ENCODE data around the gene MAP7. TPM values are rescaled to one million over a fixed set of nuclear protein-coding genes. Genes with fewer than 3 reads are reported as not detected.
"Not testable (repeated sequence)": the region's sequence is repeated elsewhere in the genome, so short reads cannot be mapped to it uniquely, and the experiment has no call there.

MAP7 gene
- total RNA-seq, 2 donors from 2014 or later: 19.7 to 28.7 TPM

DNA sequence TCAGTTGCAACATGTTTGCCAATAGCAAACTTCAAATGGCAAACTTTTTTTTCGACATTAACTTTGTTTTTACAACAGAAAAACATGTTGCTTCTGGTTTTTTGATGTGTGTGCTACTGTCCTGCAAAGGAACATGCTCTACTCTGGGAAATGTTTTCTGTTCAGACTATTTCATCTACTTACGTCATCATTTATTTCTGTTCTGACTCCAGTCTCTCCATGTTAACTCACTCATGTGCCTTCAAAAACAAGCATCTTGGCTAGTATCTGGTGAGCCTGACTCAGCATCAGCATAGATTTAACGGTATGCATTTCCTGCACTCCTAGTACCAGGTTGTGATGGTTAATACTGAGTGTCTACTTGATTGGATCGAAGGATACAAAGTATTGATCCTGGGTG, 36.1 kb upstream of the MAP7 start:
- Histone ChIP-seq H3K4me1 (peaks cover 6% of the 10 kb centered on the region), H3K27ac (no peak overlapping the region), H3K36me3 (replicated peaks in 1 of 2; ENCODE audit: insufficient read depth in 1 of 2, low read depth in 2 of 2) (peaks cover 0 to 16% of the 10 kb centered on the region in 2 donors), H3K4me3 (no peak overlapping the region), H3K9me3 (no peaks in the 10 kb centered on the region), H3K27me3 (no peaks in the 10 kb centered on the region)
- no peak for TF ChIP-seq POLR2A (IDR thresholded peaks at IDR 0.05)
- TF ChIP-seq, protein P1, sequence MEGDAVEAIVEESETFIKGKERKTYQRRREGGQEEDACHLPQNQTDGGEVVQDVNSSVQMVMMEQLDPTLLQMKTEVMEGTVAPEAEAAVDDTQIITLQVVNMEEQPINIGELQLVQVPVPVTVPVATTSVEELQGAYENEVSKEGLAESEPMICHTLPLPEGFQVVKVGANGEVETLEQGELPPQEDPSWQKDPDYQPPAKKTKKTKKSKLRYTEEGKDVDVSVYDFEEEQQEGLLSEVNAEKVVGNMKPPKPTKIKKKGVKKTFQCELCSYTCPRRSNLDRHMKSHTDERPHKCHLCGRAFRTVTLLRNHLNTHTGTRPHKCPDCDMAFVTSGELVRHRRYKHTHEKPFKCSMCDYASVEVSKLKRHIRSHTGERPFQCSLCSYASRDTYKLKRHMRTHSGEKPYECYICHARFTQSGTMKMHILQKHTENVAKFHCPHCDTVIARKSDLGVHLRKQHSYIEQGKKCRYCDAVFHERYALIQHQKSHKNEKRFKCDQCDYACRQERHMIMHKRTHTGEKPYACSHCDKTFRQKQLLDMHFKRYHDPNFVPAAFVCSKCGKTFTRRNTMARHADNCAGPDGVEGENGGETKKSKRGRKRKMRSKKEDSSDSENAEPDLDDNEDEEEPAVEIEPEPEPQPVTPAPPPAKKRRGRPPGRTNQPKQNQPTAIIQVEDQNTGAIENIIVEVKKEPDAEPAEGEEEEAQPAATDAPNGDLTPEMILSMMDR (IDR thresholded peaks at IDR 0.05): no peak
- ATAC-seq: peak; percentile 41
- intact Hi-C loops (cut with DNase I): no loop called here
- 65 to 68% methylated on average over 4 of the region's 4 CpGs for WGBS, 2 donors
- no peak for DNase-seq

DNA sequence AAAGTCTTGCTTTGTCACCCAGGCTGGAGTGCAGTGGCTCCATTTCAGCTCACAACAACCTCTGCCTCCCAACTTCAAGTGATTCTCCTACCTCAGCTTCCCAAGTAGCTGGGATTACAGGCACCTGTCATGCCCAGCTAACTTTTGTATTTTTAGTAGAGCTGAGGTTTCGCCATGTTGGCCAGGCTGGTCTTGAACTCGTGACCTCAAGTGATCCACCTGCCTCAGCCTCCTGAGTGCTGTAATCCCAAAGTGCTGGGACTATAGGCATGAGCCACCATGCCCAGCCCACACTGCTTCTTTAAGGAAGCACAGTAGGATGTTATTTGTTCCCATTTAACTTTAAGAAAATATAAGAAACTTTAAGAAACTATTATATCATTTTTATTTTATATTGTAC, 35.3 kb upstream of the MAP7 start:
- peaks cover 0 to 12% of the 10 kb centered on the region in 2 donors for H3K36me3 ChIP-seq (replicated peaks in 1 of 2; ENCODE audit: insufficient read depth in 1 of 2, low read depth in 2 of 2)
- H3K27ac ChIP-seq; ATAC-seq; intact Hi-C loops (cut with DNase I); H3K27me3 ChIP-seq; H3K4me1 ChIP-seq; H3K4me3 ChIP-seq; DNase-seq; H3K9me3 ChIP-seq: not testable (repeated sequence)
- whole genome bisulfite sequencing, 2 donors: 87 to 97% methylated on average over 2 of the region's 2 CpGs

DNA sequence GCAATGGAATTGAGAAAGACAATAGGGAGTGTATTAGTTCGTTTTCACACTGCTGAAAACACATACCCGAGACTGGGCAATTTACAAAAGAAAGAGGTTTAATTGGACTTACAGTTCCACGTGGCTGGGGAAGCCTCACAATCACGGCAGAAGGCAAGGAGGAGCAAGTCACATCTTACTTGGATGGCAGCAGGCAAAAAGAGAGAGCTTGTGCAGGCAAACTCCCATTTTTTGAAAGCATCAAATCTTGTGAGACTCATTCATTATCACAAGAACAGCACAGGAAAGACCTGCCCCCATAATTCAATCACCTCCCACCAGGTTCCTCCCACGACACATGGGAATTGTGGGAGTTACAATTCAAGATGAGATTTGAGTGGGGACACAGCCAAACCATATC, 34.1 kb upstream of the MAP7 start:
- H3K4me1 ChIP-seq; H3K9me3 ChIP-seq; H3K4me3 ChIP-seq; ATAC-seq; DNase-seq; H3K27me3 ChIP-seq; intact Hi-C loops (cut with DNase I): not testable (repeated sequence)
- WGBS, 2 donors: 92 to 96% methylated on average over 5 of the region's 5 CpGs
- Histone ChIP-seq H3K27ac (peak overlapping the region in 1 of 4 donors; percentile 60), H3K36me3 (replicated peaks in 1 of 2; ENCODE audit: insufficient read depth in 1 of 2, low read depth in 2 of 2) (peaks cover 0 to 19% of the 10 kb centered on the region in 2 donors)

DNA sequence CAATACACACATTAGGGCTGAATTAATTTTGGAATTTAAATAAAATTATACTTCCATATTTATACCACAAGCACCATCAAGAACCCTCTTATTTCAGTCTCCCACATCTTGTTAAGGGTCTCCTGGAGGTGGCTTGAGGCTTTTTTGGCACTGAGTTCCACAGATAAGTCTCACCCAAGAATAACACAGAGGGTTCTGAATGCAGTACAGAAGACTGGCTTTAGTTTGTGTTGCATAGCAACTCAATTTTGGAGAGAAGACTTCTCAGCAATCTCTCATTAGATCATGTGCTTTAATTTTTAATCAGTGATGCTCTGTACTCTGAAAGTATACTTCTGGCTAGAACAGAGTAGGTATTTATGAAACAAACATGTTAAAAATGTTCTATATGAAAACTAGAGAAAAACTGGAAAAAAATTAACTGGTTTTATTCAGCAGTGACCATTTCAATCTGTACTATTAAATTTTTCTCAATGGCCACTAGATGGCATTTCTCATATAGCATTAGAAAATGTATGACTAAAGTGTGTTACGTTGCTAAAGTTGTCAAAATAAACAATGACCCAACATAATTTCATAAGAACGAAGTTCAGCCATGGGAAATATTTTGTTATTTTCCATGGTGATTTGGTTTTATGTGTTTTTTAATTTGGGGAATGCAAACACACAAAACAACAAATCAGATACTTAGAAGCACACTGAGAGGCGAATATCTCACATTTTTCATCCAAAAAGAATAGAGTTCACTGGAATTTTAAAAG, 32.7 kb upstream of the MAP7 start:
- ATAC-seq (peak; percentile 76), DNase-seq (no peak)
- peak overlapping the region in 2 of 4 donors; percentile 31 to 60 for H3K27ac ChIP-seq
- 32 to 34% methylated on average over 3 of the region's 3 CpGs for WGBS, 2 donors
- TF ChIP-seq, protein P1 (IDR thresholded peaks at IDR 0.05): peak in 6 of 7 experiments; percentile 32 to 67 (median 60)
- no peak for TF ChIP-seq POLR2A (IDR thresholded peaks at IDR 0.05)
- H3K4me1 ChIP-seq: peaks cover 6% of the 10 kb centered on the region
- intact Hi-C loops (cut with DNase I): no loop called here
- no peaks in the 10 kb centered on the region for H3K27me3 ChIP-seq
- H3K4me3 ChIP-seq: no peak overlapping the region
- peaks cover 0 to 18% of the 10 kb centered on the region in 2 donors for H3K36me3 ChIP-seq (replicated peaks in 1 of 2; ENCODE audit: insufficient read depth in 1 of 2, low read depth in 2 of 2)
- H3K9me3 ChIP-seq: no peaks in the 10 kb centered on the region

DNA sequence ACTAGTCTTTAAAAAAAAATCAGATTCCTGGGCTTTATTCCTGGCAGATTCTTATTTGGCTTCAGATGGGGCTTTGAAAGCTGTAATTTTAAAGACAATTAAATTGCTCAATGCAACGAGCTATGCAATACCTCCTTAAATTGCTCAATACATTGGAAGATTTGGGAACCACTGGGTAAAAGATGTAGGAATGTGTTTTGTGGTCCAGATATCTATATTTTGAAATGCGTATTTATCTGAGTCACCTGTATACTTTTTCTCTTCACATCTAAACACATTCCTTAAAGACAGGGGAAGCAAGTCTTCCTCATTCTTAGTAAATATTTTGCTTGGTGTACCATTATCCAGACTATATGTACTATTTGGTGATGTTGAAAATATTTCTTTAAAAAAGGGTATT, 29.6 kb upstream of the MAP7 start:
- Histone ChIP-seq H3K27me3 (no peaks in the 10 kb centered on the region), H3K4me3 (no peak overlapping the region), H3K27ac (no peak overlapping the region), H3K36me3 (replicated peaks in 1 of 2; ENCODE audit: insufficient read depth in 1 of 2, low read depth in 2 of 2) (peaks cover 0 to 25% of the 10 kb centered on the region in 2 donors), H3K9me3 (no peaks in the 10 kb centered on the region), H3K4me1 (peaks cover 6% of the 10 kb centered on the region)
- TF ChIP-seq, protein P1 (IDR thresholded peaks at IDR 0.05): no peak
- TF ChIP-seq POLR2A (IDR thresholded peaks at IDR 0.05): no peak
- no peak for DNase-seq
- 85 to 90% methylated on average over 2 of the region's 2 CpGs for WGBS, 2 donors
- no peak for ATAC-seq
- intact Hi-C loops (cut with DNase I): no loop called here

DNA sequence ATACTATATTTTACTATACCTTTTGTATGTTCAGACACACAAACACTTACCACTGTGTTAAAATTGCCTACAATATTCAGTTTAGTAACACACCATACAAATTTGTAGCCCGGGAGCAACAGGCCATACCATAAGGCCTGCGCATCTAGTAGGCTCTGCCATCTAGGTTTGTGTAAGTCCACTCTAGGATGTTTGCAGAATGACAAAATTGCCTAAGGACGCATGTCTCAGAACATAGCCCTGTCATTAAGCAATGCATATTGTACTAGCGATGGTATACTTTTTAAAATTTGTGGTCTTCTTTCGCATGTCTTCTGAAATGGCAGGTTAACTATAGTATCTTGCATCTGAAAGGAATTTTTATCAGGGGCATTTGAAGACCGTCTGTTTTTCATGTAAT, 26.6 kb upstream of the MAP7 start:
- DNase-seq (no peak), ATAC-seq (no peak)
- intact Hi-C loops (cut with DNase I): no loop called here
- Histone ChIP-seq H3K27ac (no peak overlapping the region), H3K4me3 (no peak overlapping the region), H3K36me3 (replicated peaks in 1 of 2; ENCODE audit: insufficient read depth in 1 of 2, low read depth in 2 of 2) (peaks cover 0 to 28% of the 10 kb centered on the region in 2 donors), H3K27me3 (no peaks in the 10 kb centered on the region), H3K9me3 (no peaks in the 10 kb centered on the region), H3K4me1 (no peaks in the 10 kb centered on the region)
- TF ChIP-seq POLR2A (IDR thresholded peaks at IDR 0.05): no peak
- TF ChIP-seq, protein P1 (IDR thresholded peaks at IDR 0.05): no peak
- 92 to 94% methylated on average over 6 of the region's 6 CpGs for WGBS, 2 donors
